HL-60 (cell line): ENCODE data around the gene FDX2.
A peak's percentile ranks its signal among the peaks of the same experiment; 100 is the strongest.

Experiments used
- DNase-seq, 2 experiments: peaks; one replicate each; pipeline ENCODE4 v3.0.0-alpha.2; 2010 to 2020; ENCODE audit warnings: low read depth in 1 of 2, low spot score in 1 of 2
- H3K27ac ChIP-seq: fragments of 250-450 bp; sonication (Bioruptor Pico); replicated peaks from 2 replicates; pipeline ENCODE4 v1.5.1; 2020; ENCODE audit warnings: mild to moderate bottlenecking, moderate library complexity
- H3K27me3 ChIP-seq: fragments of 250-450 bp; sonication (Bioruptor Pico); 2 replicates; pipeline ENCODE4 v1.5.1; 2021; ENCODE audit warnings: mild to moderate bottlenecking, moderate library complexity; ENCODE audit not compliant: insufficient read depth, poor library complexity, severe bottlenecking
- H3K4me3 ChIP-seq: replicated peaks from 2 replicates; pipeline ENCODE4 v1.5.1; 2011; ENCODE audit warnings: mild to moderate bottlenecking, control low read depth, low read length; ENCODE audit not compliant: insufficient read depth
- CTCF ChIP-seq: IDR thresholded peaks from one replicate; pipeline ENCODE4 v1.5.1; 2011; ENCODE audit warnings: low read length, control low read depth, inconsistent platforms; ENCODE audit not compliant: insufficient read depth
- GABPA ChIP-seq: IDR thresholded peaks from 2 replicates; pipeline ENCODE4 v1.6.1; 2012; ENCODE audit warnings: low read depth
- POLR2AphosphoS5 ChIP-seq: IDR thresholded peaks from 2 replicates; pipeline ENCODE4 v1.6.1; 2012; ENCODE audit warnings: low read depth
- REST ChIP-seq: IDR thresholded peaks from 2 replicates; pipeline ENCODE4 v1.6.1; 2012; ENCODE audit warnings: low read depth; ENCODE audit not compliant: insufficient replicate concordance
- SPI1 ChIP-seq: IDR thresholded peaks from 2 replicates; pipeline ENCODE4 v1.6.1; 2012; ENCODE audit warnings: low read depth, mild to moderate bottlenecking, borderline replicate concordance

FDX2 gene

GRCh38 chr19:10299545-10300458, 16.0 kb downstream of the FDX2 start:
- peaks cover 12% of the 10 kb centered on the region for H3K27me3 ChIP-seq
- DNase-seq: peak in 1 of 2 experiments; percentile 80
- H3K27ac ChIP-seq: no peak overlapping the region
- H3K4me3 ChIP-seq: no peak overlapping the region
- TF ChIP-seq SPI1: no peak; the same call in 1 of the 2 replicates
- TF ChIP-seq REST: no peak
- no peak for TF ChIP-seq GABPA
- TF ChIP-seq CTCF: no peak
- no peak for TF ChIP-seq POLR2AphosphoS5

GRCh38 chr19:10295847-10296591, 19.8 kb downstream of the FDX2 start:
- H3K4me3 ChIP-seq: no peak overlapping the region
- no peak overlapping the region for H3K27ac ChIP-seq
- DNase-seq: no peak
- TF ChIP-seq SPI1: no peak
- TF ChIP-seq GABPA: no peak
- TF ChIP-seq POLR2AphosphoS5: no peak
- no peak for TF ChIP-seq CTCF
- no peak for TF ChIP-seq REST
- peaks cover 44% of the 10 kb centered on the region for H3K27me3 ChIP-seq

- Histone ChIP-seq H3K27me3 (peaks cover 51% of the 10 kb centered on the region), H3K27ac (no peak overlapping the region), H3K4me3 (peak overlapping the region; percentile 20; the same call in 1 of the 2 replicates)
- TF ChIP-seq REST: no peak
- TF ChIP-seq CTCF: no peak
- no peak for DNase-seq
Observed at GRCh38 chr19:10295305-10295846, 20.4 kb downstream of the FDX2 start.
